HG02970 (cell line): ENCODE data around the gene NFKB1.

Source experiments
- ATAC-seq: cut with Tn5 transposase; IDR thresholded peaks from one replicate; pipeline ENCODE4 v1.9.1; 2021; ENCODE audit warnings: mild to moderate bottlenecking, moderate library complexity, moderate number of reproducible peaks; ENCODE audit not compliant: unreplicated experiment, low FRiP score

The NFKB1 gene

DNA sequence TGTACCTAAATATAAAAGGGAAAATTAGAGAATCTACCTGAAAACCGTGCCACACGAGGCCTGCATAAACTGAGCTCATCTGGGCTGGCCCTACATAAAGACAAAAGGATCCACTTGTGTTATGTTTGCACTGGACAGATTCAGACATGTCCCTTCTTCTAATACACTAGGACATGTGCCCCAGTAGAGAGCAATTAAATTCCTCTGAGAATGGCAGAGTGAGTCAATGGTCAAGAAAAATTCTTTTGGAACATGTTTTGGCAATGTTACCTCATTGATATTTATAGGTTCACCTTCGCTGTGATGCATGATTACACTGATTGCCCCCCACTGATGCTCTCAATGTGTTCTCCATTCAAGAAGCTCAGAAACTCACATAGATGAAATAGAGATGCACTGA, 164.4 kb downstream of the NFKB1 start:
- no peak for ATAC-seq
